DOHH2 (cell line): ENCODE results near the gene ACOX3.

Experiments
- EZH2phosphoT487 ChIP-seq: fragments of 200-600 bp; sonication (generic); IDR thresholded peaks from 2 replicates; pipeline ENCODE4 v1.6.1; 2017; ENCODE audit warnings: borderline replicate concordance, mild to moderate bottlenecking, antibody characterized with exemption, low read length, moderate library complexity, mixed read lengths
- TF ChIP-seq, protein P1 (sequence below): fragments of 200-600 bp; sonication (generic); IDR thresholded peaks from one replicate; pipeline ENCODE4 v1.5.1; 2014; ENCODE audit warnings: antibody characterized with exemption, mild to moderate bottlenecking, low read depth, low read length; ENCODE audit not compliant: poor library complexity, severe bottlenecking

DNA sequence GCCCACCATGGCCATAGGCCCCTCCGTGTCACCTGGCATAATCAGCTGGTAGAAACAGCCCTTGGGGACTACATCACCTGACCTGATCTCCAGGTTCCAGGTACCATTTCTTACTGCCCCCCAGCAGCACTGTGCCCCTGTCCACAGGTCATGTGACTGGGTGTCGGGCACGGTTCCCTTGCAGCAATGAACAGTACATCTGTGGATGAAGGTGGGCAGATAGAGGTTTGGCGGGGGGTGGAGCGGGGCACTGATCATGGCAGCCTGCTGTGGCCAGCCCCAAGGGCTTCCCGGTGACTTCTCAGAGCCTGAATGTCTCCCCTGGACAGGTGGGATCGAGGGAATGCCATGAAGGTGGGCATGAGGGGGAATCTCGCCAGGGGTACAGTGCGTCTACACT is 37.8 kb upstream of the ACOX3 start:
- TF ChIP-seq, protein P1, sequence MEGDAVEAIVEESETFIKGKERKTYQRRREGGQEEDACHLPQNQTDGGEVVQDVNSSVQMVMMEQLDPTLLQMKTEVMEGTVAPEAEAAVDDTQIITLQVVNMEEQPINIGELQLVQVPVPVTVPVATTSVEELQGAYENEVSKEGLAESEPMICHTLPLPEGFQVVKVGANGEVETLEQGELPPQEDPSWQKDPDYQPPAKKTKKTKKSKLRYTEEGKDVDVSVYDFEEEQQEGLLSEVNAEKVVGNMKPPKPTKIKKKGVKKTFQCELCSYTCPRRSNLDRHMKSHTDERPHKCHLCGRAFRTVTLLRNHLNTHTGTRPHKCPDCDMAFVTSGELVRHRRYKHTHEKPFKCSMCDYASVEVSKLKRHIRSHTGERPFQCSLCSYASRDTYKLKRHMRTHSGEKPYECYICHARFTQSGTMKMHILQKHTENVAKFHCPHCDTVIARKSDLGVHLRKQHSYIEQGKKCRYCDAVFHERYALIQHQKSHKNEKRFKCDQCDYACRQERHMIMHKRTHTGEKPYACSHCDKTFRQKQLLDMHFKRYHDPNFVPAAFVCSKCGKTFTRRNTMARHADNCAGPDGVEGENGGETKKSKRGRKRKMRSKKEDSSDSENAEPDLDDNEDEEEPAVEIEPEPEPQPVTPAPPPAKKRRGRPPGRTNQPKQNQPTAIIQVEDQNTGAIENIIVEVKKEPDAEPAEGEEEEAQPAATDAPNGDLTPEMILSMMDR = no peak
- no peak for TF ChIP-seq EZH2phosphoT487
